NCI-H128 (cell line): ENCODE data around the gene STARD13.

ENCODE experiments used
- DNase-seq: peaks from one replicate; lab custom pipeline; 2025; ENCODE audit not compliant: unreplicated experiment; lab: John Stamatoyannopoulos, UW

The STARD13 gene

GRCh38 chr13:33285420-33286124, at the start of gene STARD13:
STARD13 (minus strand) TSS chr13:33285755; CDS start chr13:33285638, 117 bp downstream.
- DNase-seq, result no peak

GRCh38 chr13:33334831-33335230, 49.3 kb upstream of the STARD13 start:
- no peak for DNase-seq

- no peak for DNase-seq
These were observed 46.4 kb upstream of the STARD13 start for GRCh38 chr13:33331962-33332361.

GRCh38 chr13:33330483-33330882, 44.9 kb upstream of the STARD13 start:
- DNase-seq, result no peak

- peak; percentile 12 for DNase-seq
These were observed 43.1 kb upstream of the STARD13 start for GRCh38 chr13:33328701-33329100.

GRCh38 chr13:33326723-33327122, 41.2 kb upstream of the STARD13 start:
- no peak for DNase-seq

- DNase-seq, result no peak
These were observed 40.7 kb upstream of the STARD13 start for GRCh38 chr13:33326246-33326645.

- DNase-seq, result no peak
These were observed 38.4 kb upstream of the STARD13 start for GRCh38 chr13:33323801-33324510.

- no peak for DNase-seq
These were observed 37.6 kb upstream of the STARD13 start for GRCh38 chr13:33322965-33323668.

- no peak for DNase-seq
These were observed 36.9 kb upstream of the STARD13 start for GRCh38 chr13:33322543-33322809.

GRCh38 chr13:33321686-33322542, 36.4 kb upstream of the STARD13 start:
- DNase-seq, result no peak

GRCh38 chr13:33319859-33320258, 34.3 kb upstream of the STARD13 start:
- no peak for DNase-seq

GRCh38 chr13:33318744-33319143, 33.2 kb upstream of the STARD13 start:
- no peak for DNase-seq

GRCh38 chr13:33318037-33318436, 32.5 kb upstream of the STARD13 start:
- no peak for DNase-seq

GRCh38 chr13:33316890-33317289, 31.3 kb upstream of the STARD13 start:
- DNase-seq, result no peak

- no peak for DNase-seq
These were observed 27.9 kb upstream of the STARD13 start for GRCh38 chr13:33313504-33313903.

GRCh38 chr13:33312861-33313212, 27.3 kb upstream of the STARD13 start:
- no peak for DNase-seq

- no peak for DNase-seq
These were observed 26.8 kb upstream of the STARD13 start for GRCh38 chr13:33312150-33312860.

GRCh38 chr13:33311040-33311439, 25.5 kb upstream of the STARD13 start:
- no peak for DNase-seq

GRCh38 chr13:33310245-33311038, 24.9 kb upstream of the STARD13 start:
- no peak for DNase-seq
